Neutrophil (primary cell): ENCODE results near the gene ITPR1.

ENCODE experiments used
- H3K27ac ChIP-seq: fragments of 200-600 bp; sonication (generic); 2 replicates; pipeline ENCODE4 v1.5.1; 2016; ENCODE audit warnings: mild to moderate bottlenecking, moderate library complexity
- H3K27me3 ChIP-seq: fragments of 200-600 bp; sonication (generic); 2 replicates; pipeline ENCODE4 v1.6.0; 2016; ENCODE audit warnings: mild to moderate bottlenecking
- H3K36me3 ChIP-seq: fragments of 200-600 bp; sonication (generic); 2 replicates; pipeline ENCODE4 v1.5.1; 2017
- H3K4me1 ChIP-seq, 2 experiments: fragments of 200-600 bp in 1 of 2; sonication (generic) in 1 of 2; 1 replicate in 1 of 2; 2 replicates in 1 of 2; pipeline versions ENCODE4 v1.5.1 to v1.6.1; 2013 to 2016; ENCODE audit warnings: low read depth in 1 of 2, low read length in 1 of 2, mild to moderate bottlenecking in 1 of 2, moderate library complexity in 1 of 2; ENCODE audit not compliant: control insufficient read depth in 1 of 2, insufficient read depth in 1 of 2
- H3K4me3 ChIP-seq, 2 experiments: fragments of 200-600 bp in 1 of 2; sonication (generic) in 1 of 2; 1 replicate in 1 of 2; 2 replicates in 1 of 2; pipeline ENCODE4 v1.5.1; 2013 to 2016; ENCODE audit warnings: low read depth in 1 of 2, low read length in 1 of 2, mild to moderate bottlenecking in 1 of 2, moderate library complexity in 1 of 2
- H3K9me3 ChIP-seq: fragments of 200-600 bp; sonication (generic); 2 replicates; pipeline ENCODE4 v1.5.1; 2016
- CTCF ChIP-seq: fragments of 200-600 bp; sonication (generic); IDR thresholded peaks from 2 replicates; pipeline ENCODE4 v1.5.1; 2016; ENCODE audit warnings: antibody characterized with exemption

ITPR1 gene

GRCh38 chr3:4606911-4607310, 113.8 kb downstream of the ITPR1 start:
- H3K9me3 ChIP-seq: no peaks in the 10 kb centered on the region

GRCh38 chr3:4613366-4613765, 120.2 kb downstream of the ITPR1 start:
- Histone ChIP-seq H3K36me3 (no peaks in the 10 kb centered on the region), H3K27ac (no peak overlapping the region), H3K27me3 (no peaks in the 10 kb centered on the region), H3K9me3 (no peaks in the 10 kb centered on the region), H3K4me3 (no peak overlapping the region), H3K4me1 (peaks cover 0 to 9% of the 10 kb centered on the region in 2 experiments)
- TF ChIP-seq CTCF: no peak

More at GRCh38 chr3:4606911-4607310, 113.8 kb downstream of the ITPR1 start:
- Histone ChIP-seq H3K36me3 (no peaks in the 10 kb centered on the region), H3K27ac (no peak overlapping the region), H3K27me3 (no peaks in the 10 kb centered on the region), H3K4me3 (no peak overlapping the region), H3K4me1 (peaks cover 0 to 3% of the 10 kb centered on the region in 2 experiments)
- no peak for TF ChIP-seq CTCF

GRCh38 chr3:4614070-4614469, 120.9 kb downstream of the ITPR1 start:
- Histone ChIP-seq H3K9me3 (no peaks in the 10 kb centered on the region), H3K27me3 (no peaks in the 10 kb centered on the region), H3K27ac (no peak overlapping the region), H3K4me3 (no peak overlapping the region), H3K36me3 (no peaks in the 10 kb centered on the region), H3K4me1 (peaks cover 0 to 9% of the 10 kb centered on the region in 2 experiments)
- no peak for TF ChIP-seq CTCF

- no peak for TF ChIP-seq CTCF
- Histone ChIP-seq H3K4me1 (peaks cover 0 to 9% of the 10 kb centered on the region in 2 experiments), H3K9me3 (no peaks in the 10 kb centered on the region), H3K4me3 (no peak overlapping the region), H3K36me3 (no peaks in the 10 kb centered on the region), H3K27me3 (no peaks in the 10 kb centered on the region), H3K27ac (no peak overlapping the region)
Observed at GRCh38 chr3:4614927-4615326, 121.8 kb downstream of the ITPR1 start.

GRCh38 chr3:4615750-4616149, 122.6 kb downstream of the ITPR1 start:
- no peaks in the 10 kb centered on the region for H3K9me3 ChIP-seq
- H3K27me3 ChIP-seq: no peaks in the 10 kb centered on the region
- H3K4me1 ChIP-seq: peaks cover 0 to 9% of the 10 kb centered on the region in 2 experiments
- H3K27ac ChIP-seq: no peak overlapping the region
- TF ChIP-seq CTCF: no peak
- H3K4me3 ChIP-seq: no peak overlapping the region
- no peaks in the 10 kb centered on the region for H3K36me3 ChIP-seq
